Keratinocyte (primary cell): ENCODE data around the gene CTNND2. TPM values are rescaled to one million over a fixed set of nuclear protein-coding genes. Genes with fewer than 3 reads are reported as not detected.

ENCODE experiments used
- DNase-seq: peaks from one replicate; pipeline ENCODE4 v3.0.0-alpha.2; 2011; ENCODE audit warnings: low read depth, missing footprints, low spot score
- FAIRE-seq: peaks from 2 replicates; lab custom pipeline; 2011; peaks lifted over from hg19 to GRCh38; lab: Jason Lieb, UNC
- H2AFZ ChIP-seq: 2 replicates; pipeline ENCODE4 v1.6.0; 2012; ENCODE audit warnings: low read length, control low read depth, inconsistent platforms; ENCODE audit not compliant: control insufficient read depth
- H3K27ac ChIP-seq: 2 replicates; pipeline ENCODE4 v1.5.1; 2011; ENCODE audit warnings: low read length; ENCODE audit not compliant: control insufficient read depth, insufficient read depth
- H3K27me3 ChIP-seq: 3 replicates; pipeline ENCODE4 v1.6.0; 2011; ENCODE audit warnings: low read length; ENCODE audit not compliant: control insufficient read depth, insufficient read depth; ENCODE audit errors: extremely low read depth
- H3K36me3 ChIP-seq, 2 experiments: 2 replicates in 1 of 2; 3 replicates in 1 of 2; pipeline ENCODE4 v1.5.1; 2011; ENCODE audit warnings: low read length in 2 of 2, mild to moderate bottlenecking in 1 of 2; ENCODE audit not compliant: control insufficient read depth in 2 of 2, insufficient read depth in 2 of 2; ENCODE audit errors: extremely low read depth in 1 of 2
- H3K4me1 ChIP-seq: 3 replicates; pipeline ENCODE4 v1.5.1; 2011; ENCODE audit warnings: low read length; ENCODE audit not compliant: control insufficient read depth, insufficient read depth; ENCODE audit errors: extremely low read depth
- H3K4me2 ChIP-seq: 3 replicates; pipeline ENCODE4 v1.6.0; 2011; ENCODE audit warnings: low read depth, low read length; ENCODE audit not compliant: control insufficient read depth, insufficient read depth; ENCODE audit errors: extremely low read depth
- H3K4me3 ChIP-seq, 3 experiments: fragments of 200-600 bp in 1 of 3; sonication (generic) in 1 of 3; 2 replicates in 2 of 3; 3 replicates in 1 of 3; pipeline ENCODE4 v1.5.1; 2011 to 2016; ENCODE audit warnings: low read length in 3 of 3, mild to moderate bottlenecking in 3 of 3, control low read depth in 2 of 3, inconsistent platforms in 1 of 3, low read depth in 1 of 3, mixed read lengths in 1 of 3, mixed run types in 1 of 3, moderate library complexity in 1 of 3; ENCODE audit not compliant: control insufficient read depth in 2 of 3, insufficient read depth in 2 of 3; ENCODE audit errors: extremely low read depth in 1 of 3
- H3K79me2 ChIP-seq: 2 replicates; pipeline ENCODE4 v1.6.0; 2012; ENCODE audit warnings: low read length; ENCODE audit not compliant: control insufficient read depth, insufficient read depth
- H3K9ac ChIP-seq: 3 replicates; pipeline ENCODE4 v1.6.0; 2011; ENCODE audit warnings: low read length; ENCODE audit not compliant: control insufficient read depth, insufficient read depth; ENCODE audit errors: extremely low read depth
- H3K9me1 ChIP-seq: 3 replicates; pipeline ENCODE4 v1.6.0; 2011; ENCODE audit warnings: low read length; ENCODE audit not compliant: control insufficient read depth, insufficient read depth; ENCODE audit errors: extremely low read depth
- H3K9me3 ChIP-seq: 2 replicates; pipeline ENCODE4 v1.5.1; 2012; ENCODE audit warnings: low read depth, low read length; ENCODE audit not compliant: control insufficient read depth
- H4K20me1 ChIP-seq: 3 replicates; pipeline ENCODE4 v1.6.0; 2011; ENCODE audit warnings: low read length; ENCODE audit not compliant: control insufficient read depth, insufficient read depth; ENCODE audit errors: extremely low read depth
- CTCF ChIP-seq, 3 experiments: IDR thresholded peaks in 1 of 3; conservative IDR thresholded peaks in 1 of 3; optimal IDR thresholded peaks in 1 of 3; 2 replicates in 2 of 3; 3 replicates in 1 of 3; pipeline versions ENCODE3 to v1.5.1; 2011; ENCODE audit warnings: low read length in 3 of 3, mild to moderate bottlenecking in 3 of 3, moderate library complexity in 2 of 3, control low read depth in 1 of 3, inconsistent platforms in 1 of 3; ENCODE audit not compliant: insufficient read depth in 2 of 3; ENCODE audit errors: extremely low read depth in 1 of 3
- EZH2 ChIP-seq: IDR thresholded peaks from one replicate; pipeline ENCODE4 v1.6.1; 2012; ENCODE audit warnings: inconsistent platforms, mild to moderate bottlenecking, low read length, moderate library complexity
- dilution Hi-C: fragments of 300-500 bp; cut with MboI; formaldehyde crosslinking; loops from one replicate; pipeline ENCODE4 v1.7.0; 2020; ENCODE audit warnings: low sequenced_read_pairs; ENCODE audit not compliant: extremely low pct_ligation_motif_present
- polyA plus RNA-seq, 5 experiments: library from polyadenylated mRNA; depleted of rRNA in 3 of 5; stranded (reverse) in 3 of 5; stranded (forward) in 1 of 5; unstranded in 1 of 5; fragments of >200 nt; gene quantifications; 1 replicate in 1 of 5; 2 replicates in 3 of 5; 3 replicates in 1 of 5; pipeline versions ENCODE4 v1.2.1 to v1.2.3, GENCODE V29; 2011 to 2012; ENCODE audit warnings: missing spikeins in 2 of 5, low read depth in 1 of 5, low replicate concordance in 1 of 5

The CTNND2 gene
- polyA plus RNA-seq, 1 donor (not counting 4 experiments of a cell fraction or from before 2014, with no cell fraction given), result not detected

- Histone ChIP-seq H3K27me3 (no peaks in the 10 kb centered on the region), H2AFZ (no peak overlapping the region)
- no peak for FAIRE-seq
Observed at GRCh38 chr5:11518676-11519075, 385.6 kb downstream of the CTNND2 start.

GRCh38 chr5:11514705-11515432, 389.4 kb downstream of the CTNND2 start:
- no peak overlapping the region for H3K27ac ChIP-seq
- H3K9me1 ChIP-seq, result no peaks in the 10 kb centered on the region
- no peaks in the 10 kb centered on the region for H3K36me3 ChIP-seq
- no peaks in the 10 kb centered on the region for H4K20me1 ChIP-seq
- H3K9me3 ChIP-seq, result no peaks in the 10 kb centered on the region
- no peak overlapping the region for H3K4me3 ChIP-seq
- no peak overlapping the region for H2AFZ ChIP-seq
- no peak overlapping the region for H3K9ac ChIP-seq
- H3K4me1 ChIP-seq, result no peaks in the 10 kb centered on the region
- TF ChIP-seq CTCF (optimal IDR thresholded peaks at IDR 0.05 in 1 of 3, IDR thresholded peaks at IDR 0.05 in 1 of 3, conservative IDR thresholded peaks at IDR 0.05 in 1 of 3; ENCODE audit: extremely low read depth in 1 of 3, insufficient read depth in 2 of 3, low read length in 3 of 3) (no peak), EZH2 (no peak)
- H3K27me3 ChIP-seq, result no peaks in the 10 kb centered on the region
- no peak for FAIRE-seq
- dilution Hi-C loops, result no loop called here
- no peak overlapping the region for H3K4me2 ChIP-seq
- no peaks in the 10 kb centered on the region for H3K79me2 ChIP-seq
- no peak for DNase-seq

More at GRCh38 chr5:11518676-11519075, 385.6 kb downstream of the CTNND2 start:
- Histone ChIP-seq H3K4me3 (no peak overlapping the region), H3K9me3 (no peaks in the 10 kb centered on the region), H4K20me1 (no peaks in the 10 kb centered on the region), H3K9me1 (no peaks in the 10 kb centered on the region), H3K36me3 (no peaks in the 10 kb centered on the region), H3K27ac (no peak overlapping the region), H3K4me2 (no peak overlapping the region), H3K79me2 (no peaks in the 10 kb centered on the region), H3K4me1 (no peaks in the 10 kb centered on the region), H3K9ac (no peak overlapping the region)
- dilution Hi-C loops, result no loop called here
- DNase-seq, result no peak
- TF ChIP-seq CTCF (optimal IDR thresholded peaks at IDR 0.05 in 1 of 3, IDR thresholded peaks at IDR 0.05 in 1 of 3, conservative IDR thresholded peaks at IDR 0.05 in 1 of 3; ENCODE audit: extremely low read depth in 1 of 3, insufficient read depth in 2 of 3, low read length in 3 of 3) (no peak), EZH2 (no peak)
